HG02852 (cell line): ENCODE data around the gene DISC1.

Source experiments
- ATAC-seq: cut with Tn5 transposase; IDR thresholded peaks from one replicate; pipeline ENCODE4 v1.9.1; 2021; ENCODE audit warnings: mild to moderate bottlenecking, moderate library complexity; ENCODE audit not compliant: unreplicated experiment

DISC1 gene

GRCh38 chr1:231806623-231807495 lies 180.3 kb downstream of the DISC1 start:
- ATAC-seq, result peak; percentile 75

GRCh38 chr1:231807541-231807940 lies 181.0 kb downstream of the DISC1 start:
- ATAC-seq, result no peak

GRCh38 chr1:231808116-231808515 lies 181.5 kb downstream of the DISC1 start:
- no peak for ATAC-seq

DNA sequence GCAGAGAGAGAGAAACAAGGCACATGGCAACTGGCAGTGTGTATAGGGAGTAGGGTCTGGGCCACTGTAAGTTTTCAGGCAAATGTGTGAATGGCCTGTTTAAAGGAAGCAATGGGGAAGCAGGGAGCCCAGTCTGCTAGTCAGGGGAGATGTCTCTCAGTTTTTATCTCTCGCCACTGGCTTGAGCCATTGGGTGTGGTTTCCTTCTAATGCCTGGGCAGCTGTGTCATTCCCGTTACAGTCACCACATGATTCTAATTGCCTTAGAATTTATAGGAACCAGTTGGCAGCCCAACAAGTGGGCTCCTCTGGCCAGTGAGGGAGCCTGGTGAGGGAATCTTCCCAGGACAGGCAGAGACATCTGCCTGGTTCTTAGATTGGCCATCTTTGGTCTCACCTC lies 182.4 kb downstream of the DISC1 start:
- no peak for ATAC-seq

- ATAC-seq, result no peak
These were observed 183.8 kb downstream of the DISC1 start for GRCh38 chr1:231810415-231810814.

GRCh38 chr1:231814021-231814420 lies 187.4 kb downstream of the DISC1 start:
- ATAC-seq, result no peak

DNA sequence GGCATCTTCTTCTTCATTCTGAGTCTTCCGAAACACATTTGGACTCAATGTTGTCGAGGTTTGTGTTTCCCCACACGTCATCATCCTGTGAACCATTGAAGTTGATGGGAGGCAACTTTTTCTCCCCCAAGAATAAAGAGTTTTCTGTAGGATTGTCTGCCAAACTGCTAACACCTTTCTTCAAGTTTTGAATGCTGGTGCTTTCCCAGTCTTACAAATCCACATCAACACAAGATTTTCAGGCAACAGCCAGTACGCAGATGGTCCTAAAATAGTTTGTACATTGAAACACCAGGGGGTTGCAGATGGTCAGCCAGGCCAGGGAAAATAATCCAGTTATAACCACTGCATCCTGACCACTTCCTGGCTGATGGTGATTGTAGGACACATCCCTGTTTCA lies 187.9 kb downstream of the DISC1 start:
- no peak for ATAC-seq

- no peak for ATAC-seq
These were observed 191.2 kb downstream of the DISC1 start for GRCh38 chr1:231817801-231818200.

GRCh38 chr1:231818337-231818736 lies 191.7 kb downstream of the DISC1 start:
- ATAC-seq, result no peak

- no peak for ATAC-seq
These were observed 194.7 kb downstream of the DISC1 start for GRCh38 chr1:231821281-231821680.

GRCh38 chr1:231822041-231822440 lies 195.5 kb downstream of the DISC1 start:
- ATAC-seq, result no peak

- ATAC-seq, result no peak
These were observed 200.0 kb downstream of the DISC1 start for GRCh38 chr1:231826566-231826965.

GRCh38 chr1:231827337-231828105 lies 200.9 kb downstream of the DISC1 start:
- no peak for ATAC-seq

- ATAC-seq, result no peak
These were observed 201.8 kb downstream of the DISC1 start for GRCh38 chr1:231828182-231828920.

DNA sequence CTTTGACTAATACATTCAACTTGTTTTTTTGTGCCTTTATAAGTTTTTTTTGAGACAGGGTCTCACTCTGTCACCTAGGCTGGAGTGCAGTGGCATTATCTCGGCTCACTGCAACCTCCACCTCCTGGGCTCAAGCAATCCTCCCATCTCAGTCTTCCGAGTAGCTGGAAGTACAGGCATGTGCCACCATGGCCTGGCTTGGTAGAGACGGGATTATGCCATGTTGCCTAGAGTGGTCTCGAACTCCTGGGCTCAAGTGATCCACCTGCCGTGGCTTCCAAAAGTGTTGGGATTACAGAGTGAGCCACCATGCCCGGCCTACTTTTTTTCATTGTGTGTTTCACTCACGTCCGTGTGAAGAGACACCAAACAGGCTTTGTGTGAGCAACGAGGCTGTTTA lies 202.7 kb downstream of the DISC1 start:
- ATAC-seq, result no peak

GRCh38 chr1:231836227-231836893 lies 209.8 kb downstream of the DISC1 start:
- no peak for ATAC-seq

- ATAC-seq, result no peak
These were observed 211.9 kb downstream of the DISC1 start for GRCh38 chr1:231838521-231838920.

- ATAC-seq, result no peak
These were observed 213.4 kb downstream of the DISC1 start for GRCh38 chr1:231839999-231840398.

DNA sequence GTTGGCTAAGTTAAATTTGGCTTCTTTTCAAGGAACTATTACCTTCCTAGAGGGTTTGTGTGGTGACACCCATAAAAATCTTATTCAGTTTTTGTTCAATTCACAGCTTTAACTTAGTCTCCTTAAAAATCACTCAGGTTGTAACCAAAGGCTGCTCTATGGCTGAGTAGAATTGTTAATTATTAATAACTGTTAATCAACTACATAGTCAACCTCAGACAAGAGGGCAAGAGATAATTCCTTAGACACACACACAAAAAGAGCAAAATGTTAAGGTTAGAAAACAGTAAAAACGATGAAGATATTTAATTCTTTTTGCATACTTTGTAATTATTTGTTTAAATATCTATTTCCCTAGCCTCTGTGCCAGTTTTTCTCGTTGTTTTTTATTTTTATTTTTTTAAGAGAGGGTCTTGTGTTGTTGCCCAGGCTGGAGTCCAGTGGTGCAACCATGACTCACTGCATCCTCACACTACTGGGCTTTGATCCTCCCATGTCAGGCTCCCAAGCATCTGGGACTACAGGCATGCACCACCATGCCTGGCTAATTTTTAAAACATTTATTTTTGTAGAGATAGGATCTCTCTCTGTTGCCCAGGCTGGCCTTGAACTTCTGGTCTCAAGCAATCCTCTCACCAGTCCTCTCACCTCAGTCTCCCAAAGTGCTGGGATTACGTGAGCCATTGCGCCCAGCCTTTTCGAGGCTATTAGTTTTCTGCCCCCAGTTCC lies 215.2 kb downstream of the DISC1 start:
- no peak for ATAC-seq

DNA sequence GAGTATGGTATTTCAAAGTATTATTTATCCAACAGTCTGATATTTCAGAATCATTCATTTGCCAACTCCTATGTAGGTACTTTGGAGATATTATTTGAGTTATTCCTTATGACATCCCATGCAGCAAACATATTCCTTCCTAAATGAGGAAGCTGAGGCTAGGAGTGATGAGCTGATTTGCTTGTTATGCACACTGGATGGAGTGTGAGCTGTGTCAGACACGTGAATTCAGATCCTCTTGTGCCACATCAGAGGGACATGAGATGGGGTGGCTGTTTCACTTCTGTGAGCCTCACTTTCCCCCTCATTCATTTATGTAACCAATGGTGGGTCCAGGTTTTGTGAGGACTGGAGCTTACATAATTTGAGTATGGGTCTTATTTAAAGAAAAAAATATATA lies 215.9 kb downstream of the DISC1 start:
- ATAC-seq, result no peak
